Adrenal gland (tissue), 5 donors: ENCODE data around the gene C3orf52.

ENCODE experiments used
- POLR2A ChIP-seq, 2 donors: fragments of 450-650 bp; IDR thresholded peaks; one replicate each; pipeline ENCODE4 v1.6.1; 2017; ENCODE audit warnings: antibody characterized with exemption in 2 of 2, mild to moderate bottlenecking in 2 of 2, moderate library complexity in 1 of 2
- TF ChIP-seq, protein P1 (sequence below), 6 experiments: fragments of 450-650 bp in 4 of 6; fragments of 200-600 bp in 2 of 6; sonication (generic) in 1 of 6; IDR thresholded peaks; 1 replicate in 5 of 6; 2 replicates in 1 of 6; pipeline versions ENCODE4 v1.5.1 to v1.8.0; 2016 to 2021; ENCODE audit warnings: antibody characterized with exemption in 6 of 6, mild to moderate bottlenecking in 2 of 6, moderate library complexity in 1 of 6
- donor health status: DM: no; HTN: no; CAD: no.

DNA sequence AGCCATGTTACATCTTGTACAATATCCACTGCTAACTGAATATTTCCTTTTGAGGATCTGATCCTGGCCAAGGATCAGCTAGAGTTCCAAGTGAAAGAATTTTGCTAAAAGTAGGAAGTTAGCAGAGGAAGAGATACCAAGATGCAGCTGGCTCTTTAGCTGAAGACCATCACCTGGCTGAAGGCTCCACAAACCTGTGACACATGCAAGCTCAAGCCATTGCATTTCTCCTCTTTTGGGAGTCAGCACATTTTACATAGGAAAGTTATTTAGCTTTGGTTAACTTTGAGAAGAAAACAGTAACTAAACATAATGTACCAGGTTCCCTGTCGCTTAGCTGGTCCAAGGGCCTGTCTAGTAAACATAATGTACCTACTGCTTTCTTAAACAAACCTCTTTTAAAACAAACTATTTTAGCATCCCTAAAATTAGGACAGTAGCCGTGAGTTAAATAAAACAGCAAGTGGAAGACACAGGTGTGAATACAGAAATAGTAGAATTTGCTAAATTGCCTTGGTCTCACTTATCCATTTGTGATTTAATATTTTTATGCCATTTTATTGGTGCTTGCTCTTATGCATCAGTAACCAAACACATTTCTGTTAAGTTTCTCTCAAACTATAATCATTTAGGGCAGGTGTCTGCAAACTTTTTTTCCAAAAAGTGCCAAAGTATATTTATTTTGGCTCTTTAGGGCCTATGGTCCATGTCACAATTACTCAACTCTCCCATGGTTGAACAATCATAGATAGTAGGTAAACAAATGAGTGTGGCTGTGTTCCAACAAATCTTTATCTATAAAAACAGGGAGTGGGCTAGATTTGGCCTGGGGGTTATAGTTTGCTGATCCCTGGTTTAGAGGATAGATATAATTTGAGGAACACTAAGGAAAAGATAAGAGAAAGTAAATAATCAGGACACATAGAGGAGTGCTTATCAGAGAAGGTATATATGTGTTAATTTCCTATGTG lies 35.7 kb downstream of the C3orf52 start:
- TF ChIP-seq POLR2A (IDR thresholded peaks at IDR 0.05) = no peak
- TF ChIP-seq, protein P1, sequence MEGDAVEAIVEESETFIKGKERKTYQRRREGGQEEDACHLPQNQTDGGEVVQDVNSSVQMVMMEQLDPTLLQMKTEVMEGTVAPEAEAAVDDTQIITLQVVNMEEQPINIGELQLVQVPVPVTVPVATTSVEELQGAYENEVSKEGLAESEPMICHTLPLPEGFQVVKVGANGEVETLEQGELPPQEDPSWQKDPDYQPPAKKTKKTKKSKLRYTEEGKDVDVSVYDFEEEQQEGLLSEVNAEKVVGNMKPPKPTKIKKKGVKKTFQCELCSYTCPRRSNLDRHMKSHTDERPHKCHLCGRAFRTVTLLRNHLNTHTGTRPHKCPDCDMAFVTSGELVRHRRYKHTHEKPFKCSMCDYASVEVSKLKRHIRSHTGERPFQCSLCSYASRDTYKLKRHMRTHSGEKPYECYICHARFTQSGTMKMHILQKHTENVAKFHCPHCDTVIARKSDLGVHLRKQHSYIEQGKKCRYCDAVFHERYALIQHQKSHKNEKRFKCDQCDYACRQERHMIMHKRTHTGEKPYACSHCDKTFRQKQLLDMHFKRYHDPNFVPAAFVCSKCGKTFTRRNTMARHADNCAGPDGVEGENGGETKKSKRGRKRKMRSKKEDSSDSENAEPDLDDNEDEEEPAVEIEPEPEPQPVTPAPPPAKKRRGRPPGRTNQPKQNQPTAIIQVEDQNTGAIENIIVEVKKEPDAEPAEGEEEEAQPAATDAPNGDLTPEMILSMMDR (IDR thresholded peaks at IDR 0.05) = no peak
